ENCODE results near the gene NQO1. TPM values are rescaled to one million over a fixed set of nuclear protein-coding genes. Genes with fewer than 3 reads are reported as not detected.
"Not testable (repeated sequence)": the region's sequence is repeated elsewhere in the genome, so short reads cannot be mapped to it uniquely, and the experiment has no call there.

Gene NQO1
- total RNA-seq, 2 experiments from 2014 or later, result 11.6 to 11.9 TPM

GRCh38 chr16:69757375-69757774 is 31.0 kb upstream of the NQO1 start:
- H3K27me3 Mint-ChIP-seq (ENCODE audit: low read depth); H3K27ac Mint-ChIP-seq; H3K4me3 Mint-ChIP-seq; H3K9me3 Mint-ChIP-seq; DNase-seq: not testable (repeated sequence)
- CTCF ChIA-PET, result interaction anchor here (1.3 kb wide), 1 partner anchor 10 kb away, joined by 4 read pairs; no protein-coding TSS in a partner anchor
- peaks cover 18% of the 10 kb centered on the region for H3K4me1 Mint-ChIP-seq (ENCODE audit: low read depth)
- intact Hi-C loops (cut with micrococcal nuclease), result loop anchor here (10.0 kb wide), 2 partner anchors 263 to 913 kb away; partner anchors contain the start of gene TANGO6
- H3K36me3 Mint-ChIP-seq (ENCODE audit: low read depth), result peaks cover 13% of the 10 kb centered on the region

GRCh38 chr16:69756705-69757104 is 30.3 kb upstream of the NQO1 start:
- intact Hi-C loops (cut with micrococcal nuclease), result loop anchor here (10.0 kb wide), 2 partner anchors 262 to 912 kb away; partner anchors contain the start of gene TANGO6
- Mint-ChIP-seq H3K4me3 (no peak overlapping the region), H3K27ac (no peak overlapping the region), H3K9me3 (no peaks in the 10 kb centered on the region), H3K36me3 (ENCODE audit: low read depth) (peaks cover 20% of the 10 kb centered on the region), H3K4me1 (ENCODE audit: low read depth) (peaks cover 23% of the 10 kb centered on the region), H3K27me3 (ENCODE audit: low read depth) (no peaks in the 10 kb centered on the region)
- DNase-seq, result no peak
- CTCF ChIA-PET, result no interaction called here

GRCh38 chr16:69754469-69755310 is 28.3 kb upstream of the NQO1 start, which contains the start of gene NOB1:
TSS of gene NOB1 (minus strand) at chr16:69754926. CDS start at chr16:69754910, 16 bp downstream.
- Mint-ChIP-seq H3K27ac (peak within 1 kb of the TSS; percentile 97), H3K4me3 (peak within 1 kb of the TSS; percentile 97), H3K4me1 (ENCODE audit: low read depth) (peaks cover 22% of the 10 kb centered on the region), H3K27me3 (ENCODE audit: low read depth) (no peaks in the 10 kb centered on the region), H3K36me3 (ENCODE audit: low read depth) (peaks cover 27% of the 10 kb centered on the region), H3K9me3 (no peaks in the 10 kb centered on the region)
- DNase-seq, result peak; percentile 98
- intact Hi-C loops (cut with micrococcal nuclease), result loop anchor here (1.0 to 10.0 kb wide), 11 partner anchors 28 to 910 kb away; partner anchors contain the start of genes COG8, CYB5B, NIP7 and NQO1
- CTCF ChIA-PET, result interaction anchor here (0.6 to 2.6 kb wide), 30 partner anchors 8 to 496 kb away, joined by 3 to 58 read pairs (median 4); partner anchors contain the start of genes COG8, NQO1, TERF2 and WWP2

GRCh38 chr16:69754143-69754468 is 27.7 kb upstream of the NQO1 start:
- intact Hi-C loops (cut with micrococcal nuclease), result loop anchor here (1.0 to 10.0 kb wide), 11 partner anchors 28 to 909 kb away; partner anchors contain the start of genes COG8, CYB5B, NIP7 and NQO1
- H3K4me3 Mint-ChIP-seq, result peak overlapping the region; percentile 97
- H3K27me3 Mint-ChIP-seq (ENCODE audit: low read depth), result no peaks in the 10 kb centered on the region
- CTCF ChIA-PET, result interaction anchor here (0.6 to 2.6 kb wide), 28 partner anchors 9 to 497 kb away, joined by 3 to 58 read pairs (median 4); partner anchors contain the start of genes COG8, NQO1, TERF2 and WWP2
- no peak for DNase-seq
- H3K36me3 Mint-ChIP-seq (ENCODE audit: low read depth), result peaks cover 31% of the 10 kb centered on the region
- H3K4me1 Mint-ChIP-seq (ENCODE audit: low read depth), result peaks cover 22% of the 10 kb centered on the region
- peak overlapping the region; percentile 97 for H3K27ac Mint-ChIP-seq
- H3K9me3 Mint-ChIP-seq, result no peaks in the 10 kb centered on the region

- CTCF ChIA-PET, result no interaction called here
- Mint-ChIP-seq H3K9me3 (no peaks in the 10 kb centered on the region), H3K4me1 (ENCODE audit: low read depth) (peaks cover 26% of the 10 kb centered on the region), H3K27me3 (ENCODE audit: low read depth) (no peaks in the 10 kb centered on the region), H3K4me3 (no peak overlapping the region), H3K27ac (no peak overlapping the region), H3K36me3 (ENCODE audit: low read depth) (peaks cover 59% of the 10 kb centered on the region)
- intact Hi-C loops (cut with micrococcal nuclease), result no loop called here
- DNase-seq, result no peak
Measured at GRCh38 chr16:69748694-69749345, 22.5 kb upstream of the NQO1 start.

- H3K27ac Mint-ChIP-seq, result peak overlapping the region; percentile 4
- CTCF ChIA-PET, result no interaction called here
- no peaks in the 10 kb centered on the region for H3K27me3 Mint-ChIP-seq (ENCODE audit: low read depth)
- H3K4me1 Mint-ChIP-seq (ENCODE audit: low read depth), result peaks cover 12% of the 10 kb centered on the region
- DNase-seq, result no peak
- H3K9me3 Mint-ChIP-seq, result no peaks in the 10 kb centered on the region
- peaks cover 62% of the 10 kb centered on the region for H3K36me3 Mint-ChIP-seq (ENCODE audit: low read depth)
- H3K4me3 Mint-ChIP-seq, result no peak overlapping the region
- intact Hi-C loops (cut with micrococcal nuclease), result no loop called here
Measured at GRCh38 chr16:69747115-69747514, 20.8 kb upstream of the NQO1 start.

GRCh38 chr16:69745959-69746358 is 19.6 kb upstream of the NQO1 start:
- no peak overlapping the region for H3K27ac Mint-ChIP-seq
- H3K36me3 Mint-ChIP-seq (ENCODE audit: low read depth), result peaks cover 62% of the 10 kb centered on the region
- CTCF ChIA-PET, result interaction anchor here (2.3 kb wide), 1 partner anchor 8 kb away, joined by 9 read pairs; the partner anchor contains the start of gene NOB1
- no peaks in the 10 kb centered on the region for H3K9me3 Mint-ChIP-seq
- H3K4me3 Mint-ChIP-seq, result no peak overlapping the region
- no peak for DNase-seq
- H3K4me1 Mint-ChIP-seq (ENCODE audit: low read depth), result peaks cover 9% of the 10 kb centered on the region
- intact Hi-C loops (cut with micrococcal nuclease), result no loop called here
- H3K27me3 Mint-ChIP-seq (ENCODE audit: low read depth), result no peaks in the 10 kb centered on the region

GRCh38 chr16:69745232-69745612 is 18.9 kb upstream of the NQO1 start:
- peaks cover 62% of the 10 kb centered on the region for H3K36me3 Mint-ChIP-seq (ENCODE audit: low read depth)
- DNase-seq, result no peak
- H3K9me3 Mint-ChIP-seq, result no peaks in the 10 kb centered on the region
- H3K4me1 Mint-ChIP-seq (ENCODE audit: low read depth), result peaks cover 9% of the 10 kb centered on the region
- H3K27ac Mint-ChIP-seq, result no peak overlapping the region
- CTCF ChIA-PET, result interaction anchor here (2.3 kb wide), 1 partner anchor 9 kb away, joined by 9 read pairs; the partner anchor contains the start of gene NOB1
- no peak overlapping the region for H3K4me3 Mint-ChIP-seq
- H3K27me3 Mint-ChIP-seq (ENCODE audit: low read depth), result no peaks in the 10 kb centered on the region
- intact Hi-C loops (cut with micrococcal nuclease), result no loop called here

- Mint-ChIP-seq H3K4me3 (no peak overlapping the region), H3K27ac (no peak overlapping the region), H3K9me3 (no peaks in the 10 kb centered on the region), H3K27me3 (ENCODE audit: low read depth) (no peaks in the 10 kb centered on the region), H3K4me1 (ENCODE audit: low read depth) (peaks cover 9% of the 10 kb centered on the region), H3K36me3 (ENCODE audit: low read depth) (peaks cover 64% of the 10 kb centered on the region)
- intact Hi-C loops (cut with micrococcal nuclease), result no loop called here
- no peak for DNase-seq
- CTCF ChIA-PET, result interaction anchor here (2.3 kb wide), 1 partner anchor 10 kb away, joined by 9 read pairs; the partner anchor contains the start of gene NOB1
Measured at GRCh38 chr16:69744363-69745231, 18.2 kb upstream of the NQO1 start.

GRCh38 chr16:69741951-69742904 is 15.9 kb upstream of the NQO1 start:
- Mint-ChIP-seq H3K9me3 (no peaks in the 10 kb centered on the region), H3K4me3 (no peak overlapping the region), H3K27ac (no peak overlapping the region), H3K4me1 (ENCODE audit: low read depth) (peaks cover 6% of the 10 kb centered on the region), H3K36me3 (ENCODE audit: low read depth) (peaks cover 53% of the 10 kb centered on the region), H3K27me3 (ENCODE audit: low read depth) (no peaks in the 10 kb centered on the region)
- intact Hi-C loops (cut with micrococcal nuclease), result no loop called here
- CTCF ChIA-PET, result interaction anchor here (0.6 to 2.2 kb wide), 2 partner anchors 12 to 173 kb away, joined by 8 to 12 read pairs; partner anchors contain the start of gene NOB1
- no peak for DNase-seq

GRCh38 chr16:69741519-69741918 is 15.2 kb upstream of the NQO1 start:
- Mint-ChIP-seq H3K27ac (no peak overlapping the region), H3K9me3 (no peaks in the 10 kb centered on the region), H3K27me3 (ENCODE audit: low read depth) (no peaks in the 10 kb centered on the region), H3K4me3 (no peak overlapping the region), H3K36me3 (ENCODE audit: low read depth) (peaks cover 52% of the 10 kb centered on the region), H3K4me1 (ENCODE audit: low read depth) (peaks cover 4% of the 10 kb centered on the region)
- DNase-seq, result no peak
- intact Hi-C loops (cut with micrococcal nuclease), result no loop called here
- CTCF ChIA-PET, result interaction anchor here (0.6 to 2.2 kb wide), 2 partner anchors 13 to 172 kb away, joined by 8 to 12 read pairs; partner anchors contain the start of gene NOB1

Data from activated naive CD4-positive, alpha-beta T cell treated with anti-CD3 and anti-CD28 coated beads for 36 hours (primary cell).